Choroid plexus epithelial cell (primary cell): ENCODE measurements around the gene ZNF746.

ENCODE experiments used
- DNase-seq: peaks from one replicate; pipeline ENCODE4 v3.0.0-alpha.2; 2010; ENCODE audit warnings: low read depth
- H3K4me3 ChIP-seq: 2 replicates; pipeline ENCODE4 v1.5.1; 2011; ENCODE audit warnings: low read depth, mild to moderate bottlenecking, control low read depth, low read length, moderate library complexity
- TF ChIP-seq, protein P1 (sequence below): conservative IDR thresholded peaks from 2 replicates; pipeline ENCODE4 v1.5.1; 2011; ENCODE audit warnings: low read depth, mild to moderate bottlenecking, control low read depth, inconsistent platforms, low read length, moderate library complexity

The ZNF746 gene

DNA sequence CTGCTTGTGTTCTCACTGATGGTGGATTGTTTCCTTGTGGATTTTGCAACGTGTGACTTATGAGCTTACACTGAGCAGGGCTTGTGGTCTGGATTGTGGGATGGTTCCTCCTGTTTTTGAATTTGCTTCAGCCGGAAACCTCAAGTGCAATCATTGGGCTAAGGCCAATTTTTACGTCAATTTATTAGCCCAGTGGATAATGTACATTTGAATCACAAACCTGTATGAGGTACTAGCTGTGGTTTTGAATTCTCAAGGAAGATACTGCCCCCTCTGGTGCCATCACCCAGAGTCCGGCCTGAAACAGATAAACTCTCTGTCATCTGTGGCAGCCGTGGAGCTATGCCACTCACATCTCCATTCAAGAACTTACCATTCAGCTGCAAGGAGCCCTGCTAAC lies 29.4 kb downstream of the ZNF746 start:
- peak; percentile 7 for DNase-seq

GRCh38 chr7:149467321-149467859 lies 30.2 kb downstream of the ZNF746 start:
- DNase-seq = no peak
- H3K4me3 ChIP-seq = no peak overlapping the region
- TF ChIP-seq, protein P1, sequence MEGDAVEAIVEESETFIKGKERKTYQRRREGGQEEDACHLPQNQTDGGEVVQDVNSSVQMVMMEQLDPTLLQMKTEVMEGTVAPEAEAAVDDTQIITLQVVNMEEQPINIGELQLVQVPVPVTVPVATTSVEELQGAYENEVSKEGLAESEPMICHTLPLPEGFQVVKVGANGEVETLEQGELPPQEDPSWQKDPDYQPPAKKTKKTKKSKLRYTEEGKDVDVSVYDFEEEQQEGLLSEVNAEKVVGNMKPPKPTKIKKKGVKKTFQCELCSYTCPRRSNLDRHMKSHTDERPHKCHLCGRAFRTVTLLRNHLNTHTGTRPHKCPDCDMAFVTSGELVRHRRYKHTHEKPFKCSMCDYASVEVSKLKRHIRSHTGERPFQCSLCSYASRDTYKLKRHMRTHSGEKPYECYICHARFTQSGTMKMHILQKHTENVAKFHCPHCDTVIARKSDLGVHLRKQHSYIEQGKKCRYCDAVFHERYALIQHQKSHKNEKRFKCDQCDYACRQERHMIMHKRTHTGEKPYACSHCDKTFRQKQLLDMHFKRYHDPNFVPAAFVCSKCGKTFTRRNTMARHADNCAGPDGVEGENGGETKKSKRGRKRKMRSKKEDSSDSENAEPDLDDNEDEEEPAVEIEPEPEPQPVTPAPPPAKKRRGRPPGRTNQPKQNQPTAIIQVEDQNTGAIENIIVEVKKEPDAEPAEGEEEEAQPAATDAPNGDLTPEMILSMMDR = no peak

More for the DNA sequence above, 29.4 kb downstream of the ZNF746 start:
- TF ChIP-seq, protein P1 = peak; percentile 6
- H3K4me3 ChIP-seq = no peak overlapping the region

GRCh38 chr7:149466364-149466763 lies 31.2 kb downstream of the ZNF746 start:
- TF ChIP-seq, protein P1 = no peak
- H3K4me3 ChIP-seq = no peak overlapping the region
- no peak for DNase-seq

GRCh38 chr7:149463500-149464161 lies 34.0 kb downstream of the ZNF746 start:
- H3K4me3 ChIP-seq = no peak overlapping the region
- TF ChIP-seq, protein P1 = no peak

GRCh38 chr7:149462101-149462520 lies 35.5 kb downstream of the ZNF746 start:
- H3K4me3 ChIP-seq = no peak overlapping the region
- TF ChIP-seq, protein P1 = no peak
- no peak for DNase-seq

More at GRCh38 chr7:149463500-149464161, 34.0 kb downstream of the ZNF746 start:
- no peak for DNase-seq

DNA sequence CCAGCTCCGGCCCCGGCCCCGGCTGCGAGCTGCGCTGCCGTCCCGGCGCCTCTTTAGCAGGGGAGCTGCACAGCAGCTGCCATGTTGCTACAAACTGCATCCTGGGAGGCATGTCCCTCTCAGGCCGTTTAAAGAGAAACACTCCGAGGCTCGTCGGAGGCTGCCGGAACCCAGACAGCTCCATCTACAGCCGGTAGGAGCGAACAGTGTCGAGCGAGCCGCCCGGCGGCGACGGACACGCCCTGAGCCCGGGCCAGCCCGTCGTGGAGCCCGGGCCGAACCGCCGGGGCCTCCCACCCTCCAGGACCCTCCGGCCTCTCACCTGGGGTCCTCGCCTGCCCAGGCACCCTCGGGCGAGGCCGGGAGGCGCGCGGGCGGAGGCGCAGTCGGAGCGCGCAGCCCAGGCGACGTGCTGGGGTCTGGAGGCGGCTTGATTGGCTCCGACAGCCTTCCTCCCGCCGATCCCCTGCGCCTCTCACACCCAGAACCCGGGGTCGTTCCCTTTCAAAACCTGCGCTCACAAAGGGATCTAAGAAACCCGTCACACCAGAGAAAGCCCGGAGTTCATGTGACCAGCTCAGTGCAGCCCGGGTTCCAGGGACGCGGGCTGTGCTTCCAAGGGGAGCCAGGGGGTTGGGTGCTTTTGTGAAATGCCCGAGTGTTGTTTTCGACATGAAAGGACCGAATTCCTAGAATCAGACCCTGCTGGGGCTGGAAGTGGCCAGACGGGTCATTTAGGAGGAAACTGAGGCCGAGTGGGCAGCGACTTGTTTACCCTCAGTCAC lies 36.9 kb downstream of the ZNF746 start, which contains the start of gene ZNF777:
Gene ZNF777 (minus strand): TSS at position 570 of the 785 bp plus-strand sequence. CDS start 5,040 bp downstream, outside the sequence.
- peak; percentile 93 for DNase-seq
- peak within 1 kb of the TSS; percentile 64 for H3K4me3 ChIP-seq
- TF ChIP-seq, protein P1 = peak; percentile 62
